NCI-H524 (cell line): ENCODE data around the gene ZCCHC2.

Source experiments
- DNase-seq, 2 experiments: peaks; one replicate each; lab custom pipeline; 2025; lab: John Stamatoyannopoulos, UW

The ZCCHC2 gene

DNA sequence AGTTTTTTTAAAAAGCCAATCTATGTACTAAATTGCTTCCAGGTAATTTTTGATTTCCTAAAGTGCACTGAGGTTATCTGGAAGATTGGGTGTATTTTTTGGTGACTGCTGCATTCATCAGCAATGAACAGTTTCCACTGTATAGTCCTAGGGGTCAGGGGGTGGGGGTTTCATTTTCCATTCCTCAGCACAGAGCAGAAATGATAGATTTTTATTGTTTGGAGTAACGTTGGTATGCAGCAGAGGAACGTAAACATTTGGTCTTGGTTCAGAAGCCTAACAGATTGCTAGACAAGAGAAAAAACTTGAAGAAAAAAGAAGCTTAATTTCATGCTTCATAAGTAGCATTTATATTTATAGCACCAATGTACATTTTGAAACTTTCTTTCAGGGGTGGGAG, 54.9 kb downstream of the ZCCHC2 start:
- DNase-seq = no peak

DNA sequence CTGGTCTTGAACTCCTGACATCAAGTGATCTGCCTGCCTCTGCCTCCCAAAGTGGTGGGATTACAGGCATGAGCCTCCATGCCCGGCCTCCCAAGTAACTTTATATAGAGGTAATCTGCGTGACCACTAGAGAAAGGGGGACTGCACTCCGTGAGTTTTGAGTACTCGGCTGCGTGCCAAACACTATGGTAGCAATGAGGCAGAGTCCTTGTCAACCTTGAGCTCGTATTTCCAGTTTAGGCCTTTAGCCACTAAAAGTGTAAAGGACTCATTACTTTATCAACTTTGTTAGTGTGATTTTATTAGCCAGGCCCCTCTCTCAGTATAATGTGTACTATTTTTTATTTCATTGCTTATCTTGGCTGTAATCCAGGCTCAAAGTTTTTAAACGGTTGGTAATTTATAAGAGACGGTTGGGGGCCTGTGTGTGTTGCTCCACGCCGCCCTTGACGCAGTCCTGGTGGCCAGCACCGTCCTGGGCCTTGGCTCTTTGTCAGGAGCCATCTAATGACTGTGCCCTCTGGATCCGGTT, 56.2 kb downstream of the ZCCHC2 start:
- no peak for DNase-seq

DNA sequence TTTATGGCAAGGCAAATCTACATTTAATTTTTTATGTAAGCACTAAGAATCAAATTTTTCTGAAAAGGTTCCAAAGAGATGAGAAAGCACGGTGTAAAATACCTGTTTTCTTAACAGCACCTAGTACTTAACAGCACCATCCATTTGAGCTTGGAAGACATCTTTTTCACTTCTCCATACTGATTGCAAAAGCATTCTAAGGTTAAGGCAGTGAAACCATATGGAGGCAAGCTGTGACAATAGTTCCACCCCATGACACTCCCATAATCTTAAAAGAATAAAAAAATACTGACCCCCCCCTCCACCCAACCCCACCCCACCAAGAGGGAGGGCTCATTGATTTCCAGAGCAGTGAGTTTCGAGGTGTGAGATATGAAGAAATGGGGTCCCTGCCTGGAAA, 60.6 kb downstream of the ZCCHC2 start:
- DNase-seq = no peak

DNA sequence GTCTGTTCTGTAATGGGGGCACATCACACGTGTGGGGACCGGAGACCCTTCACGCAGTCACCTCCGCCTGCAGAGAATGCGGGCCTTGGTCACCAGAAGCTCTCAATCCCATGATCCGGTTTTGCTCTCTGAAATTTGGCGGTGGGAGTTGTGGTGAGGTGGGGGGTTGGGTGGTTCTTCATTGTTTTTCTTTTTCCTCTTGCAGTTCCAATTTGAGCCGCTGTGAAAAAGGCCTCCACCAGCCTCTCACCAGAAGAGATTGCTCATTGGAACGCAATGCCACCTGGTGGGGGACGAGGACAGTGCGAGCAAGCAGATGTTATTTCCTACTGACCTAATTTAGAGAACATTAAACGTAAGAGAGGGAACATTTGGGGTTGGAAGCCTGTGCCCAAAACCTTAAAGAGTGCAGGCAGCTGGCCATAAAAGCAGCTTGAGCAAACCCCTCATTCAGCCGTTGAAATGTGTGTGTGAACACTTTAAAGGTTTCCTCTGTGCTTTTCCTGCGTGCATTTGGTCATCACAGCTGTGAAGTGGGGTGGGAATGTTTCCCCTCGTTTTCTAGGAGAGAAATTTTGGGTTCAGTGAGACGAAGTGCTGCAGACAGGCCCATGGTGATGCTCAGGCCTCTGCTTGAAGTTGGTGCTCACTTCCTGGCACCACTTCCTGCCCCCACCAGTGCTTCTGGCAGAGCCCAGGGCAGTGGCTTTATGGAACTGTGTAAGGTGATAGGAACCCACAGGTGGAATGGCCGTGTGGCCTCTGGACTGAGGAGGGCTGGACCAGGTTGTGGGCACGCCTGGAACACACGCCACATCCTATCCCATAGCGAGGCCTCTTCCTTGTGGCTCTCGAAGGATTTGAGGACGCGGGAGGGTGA, 61.7 kb downstream of the ZCCHC2 start:
- DNase-seq = peak; percentile 74 to 80

DNA sequence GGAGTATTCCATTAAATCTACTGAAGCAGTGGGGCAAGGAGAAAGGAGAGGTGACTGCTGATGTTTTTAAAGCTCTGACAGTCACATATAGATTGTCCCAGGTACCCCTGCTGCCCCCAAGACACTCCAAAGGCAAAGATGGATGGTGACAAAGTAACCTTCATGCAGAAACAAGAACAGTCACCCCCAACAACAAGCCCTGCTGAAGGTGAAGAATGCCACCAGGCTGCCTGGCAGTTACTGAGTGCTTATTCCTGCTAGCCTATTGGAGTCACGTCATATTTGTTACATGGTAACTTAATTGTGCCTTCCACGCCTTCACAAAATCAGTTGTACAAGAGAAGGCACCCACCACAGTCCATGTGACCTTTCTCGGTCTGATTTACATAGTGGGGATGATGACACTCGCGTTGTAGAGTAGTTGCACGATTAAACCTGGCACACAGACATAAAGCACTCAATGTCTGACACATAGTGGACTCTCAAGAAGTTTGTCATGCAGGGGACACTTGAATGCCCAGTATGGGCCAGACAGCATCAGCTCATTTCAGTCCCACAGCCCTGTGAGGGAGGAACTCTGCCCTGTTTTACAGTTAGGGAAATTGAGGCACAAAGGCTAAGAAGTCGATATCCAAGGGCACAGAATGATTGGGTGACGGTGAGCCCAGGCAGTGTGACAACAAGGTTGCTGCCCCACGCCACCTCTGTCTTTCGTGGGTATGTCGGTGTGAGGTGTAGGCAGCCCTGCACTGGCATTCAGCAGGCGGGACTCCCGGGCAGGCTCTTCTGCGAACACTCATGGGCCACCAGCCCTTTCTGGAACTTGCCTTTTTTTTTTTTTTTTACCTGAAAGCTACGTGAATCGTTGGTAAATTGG, 62.7 kb downstream of the ZCCHC2 start:
- no peak for DNase-seq

DNA sequence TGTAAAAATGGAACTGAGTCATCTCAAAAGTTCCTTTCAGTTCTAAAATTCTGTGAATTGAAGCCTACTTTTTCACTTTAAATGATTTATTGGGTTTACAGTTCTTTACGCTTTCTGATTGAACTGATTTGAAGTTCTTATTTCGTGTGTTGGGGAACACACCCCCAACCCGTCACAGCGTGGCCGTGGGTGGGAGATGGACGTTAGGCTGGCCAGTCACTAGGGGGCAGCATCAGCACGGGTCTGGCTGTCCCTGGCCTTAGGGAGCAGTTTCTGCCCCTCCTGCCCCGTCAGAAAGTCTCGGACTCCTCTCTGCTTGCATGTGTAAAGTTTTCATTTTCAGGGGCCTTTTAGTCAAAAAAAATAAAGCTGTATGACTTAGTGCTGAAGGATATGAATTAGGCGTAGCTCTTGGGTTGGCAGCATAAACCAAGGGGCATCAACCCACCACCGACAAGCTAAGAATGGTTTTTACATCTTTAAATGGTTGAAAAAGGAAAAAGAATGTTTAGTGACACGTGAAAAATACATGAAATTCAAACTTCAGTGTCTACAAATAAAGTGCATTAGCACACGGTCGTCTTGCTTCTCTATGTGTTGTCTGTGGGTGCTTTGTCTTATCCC, 63.4 kb downstream of the ZCCHC2 start:
- DNase-seq = peak; percentile 40 to 57

DNA sequence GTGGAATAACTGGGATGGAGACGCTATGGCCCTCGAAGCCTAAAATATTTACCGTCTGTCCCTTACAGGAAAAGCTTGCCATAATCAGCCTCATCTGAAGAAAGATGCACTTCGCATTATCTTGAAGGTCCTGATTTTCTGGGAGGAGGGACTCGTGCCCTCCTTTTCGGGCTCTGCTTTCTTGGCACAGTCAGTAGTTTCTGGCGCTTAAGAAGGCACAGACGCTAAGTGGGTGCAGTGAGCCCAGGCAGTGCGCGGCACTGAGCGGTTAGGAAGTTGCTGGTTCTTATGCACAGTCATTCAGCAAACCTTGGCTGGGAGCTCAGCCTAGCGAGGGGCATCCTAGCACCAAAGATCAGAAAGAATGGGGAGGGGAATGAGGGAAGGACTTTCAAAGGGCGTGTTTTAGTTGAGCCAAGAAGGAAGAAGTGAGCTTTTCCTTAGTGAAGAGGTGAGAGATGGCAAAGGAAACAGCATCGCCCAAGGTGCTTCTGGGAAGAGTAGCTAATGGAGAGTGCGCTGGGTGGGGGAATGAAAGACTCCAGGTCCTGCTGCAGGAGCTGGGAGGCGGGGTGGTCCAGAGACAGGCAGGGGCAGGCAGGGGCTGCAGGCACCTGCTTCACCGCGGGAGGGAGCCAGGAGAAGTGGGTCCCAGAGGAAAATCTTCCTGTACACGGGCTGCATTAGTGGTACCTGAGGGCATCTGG, 64.1 kb downstream of the ZCCHC2 start:
- DNase-seq = peak in 1 of 2 experiments; percentile 25

DNA sequence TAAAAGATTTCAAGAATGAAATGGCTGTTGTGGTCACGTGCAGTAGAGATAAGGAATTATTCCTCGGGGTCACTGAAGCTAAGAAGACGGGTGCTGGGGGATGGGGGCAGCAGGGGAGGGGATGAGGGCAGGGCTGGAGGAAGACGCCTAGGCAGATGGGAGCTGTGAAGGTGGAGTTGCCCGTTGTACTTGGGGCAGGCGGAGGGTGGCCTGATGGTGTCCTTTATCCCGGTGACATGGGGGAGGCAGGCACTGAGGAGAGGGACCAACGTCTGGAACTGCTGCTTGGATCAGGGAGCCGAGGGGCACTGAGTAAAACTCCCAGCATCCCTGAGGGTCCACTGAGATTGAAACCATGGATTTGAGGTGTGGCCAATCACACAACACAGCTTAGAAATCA, 64.9 kb downstream of the ZCCHC2 start:
- no peak for DNase-seq

DNA sequence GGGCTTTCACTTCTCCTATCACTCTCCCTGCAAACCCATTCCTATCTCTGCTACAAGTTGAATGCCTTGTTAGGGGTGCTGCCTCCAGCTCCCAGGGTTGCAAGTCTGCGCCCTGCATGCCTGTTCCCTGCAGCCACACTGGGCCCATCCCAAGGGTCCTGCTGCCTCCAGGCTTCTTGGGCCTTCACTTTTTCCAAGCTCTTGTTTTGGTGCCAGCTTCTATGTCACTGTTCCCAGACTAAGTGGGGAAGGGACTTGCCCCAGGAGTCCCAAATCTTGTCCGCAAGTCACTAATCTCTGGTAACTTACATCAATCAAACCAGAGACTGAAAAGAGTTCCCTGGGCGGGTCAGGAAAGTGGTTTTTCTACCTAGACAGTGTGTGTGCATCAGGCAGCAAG, 65.4 kb downstream of the ZCCHC2 start:
- no peak for DNase-seq

DNA sequence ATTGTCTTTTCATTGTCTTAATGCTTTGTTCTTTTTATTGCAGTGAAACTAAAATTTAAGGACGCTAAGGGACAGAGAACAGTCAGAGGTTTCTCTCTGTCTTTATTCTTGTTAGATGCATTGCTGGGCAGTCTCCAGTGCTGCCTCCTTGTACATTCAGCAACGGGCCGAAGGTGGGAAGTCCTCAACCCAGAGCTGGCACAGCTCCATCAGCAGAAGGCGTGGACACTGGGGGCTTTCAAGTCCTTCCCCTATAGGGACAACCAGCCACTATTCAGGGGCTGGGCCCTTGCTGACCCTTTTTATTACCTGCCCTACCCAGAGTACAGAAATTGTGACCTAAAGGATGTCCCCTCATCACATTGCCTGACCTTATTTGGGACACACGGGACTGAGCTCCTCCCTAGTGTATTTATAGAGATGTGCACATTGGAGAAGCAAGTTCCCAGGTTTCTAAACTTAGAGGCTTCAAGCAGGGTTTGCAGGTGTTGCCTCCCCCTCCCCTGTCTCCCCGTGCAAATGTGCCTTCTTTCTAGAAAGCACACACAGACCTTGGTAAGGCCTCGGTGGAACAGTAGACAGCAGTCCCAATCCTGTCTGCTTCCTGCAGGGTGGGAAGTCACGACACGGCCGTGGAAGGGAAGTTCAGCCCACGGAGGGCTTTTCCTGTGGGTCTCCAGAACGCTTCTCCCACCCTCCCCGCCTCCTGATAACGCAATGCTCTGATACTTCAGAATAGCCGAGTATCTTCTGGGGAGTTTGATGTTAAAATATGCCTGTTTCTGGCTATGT, 68.2 kb downstream of the ZCCHC2 start:
- DNase-seq = no peak

DNA sequence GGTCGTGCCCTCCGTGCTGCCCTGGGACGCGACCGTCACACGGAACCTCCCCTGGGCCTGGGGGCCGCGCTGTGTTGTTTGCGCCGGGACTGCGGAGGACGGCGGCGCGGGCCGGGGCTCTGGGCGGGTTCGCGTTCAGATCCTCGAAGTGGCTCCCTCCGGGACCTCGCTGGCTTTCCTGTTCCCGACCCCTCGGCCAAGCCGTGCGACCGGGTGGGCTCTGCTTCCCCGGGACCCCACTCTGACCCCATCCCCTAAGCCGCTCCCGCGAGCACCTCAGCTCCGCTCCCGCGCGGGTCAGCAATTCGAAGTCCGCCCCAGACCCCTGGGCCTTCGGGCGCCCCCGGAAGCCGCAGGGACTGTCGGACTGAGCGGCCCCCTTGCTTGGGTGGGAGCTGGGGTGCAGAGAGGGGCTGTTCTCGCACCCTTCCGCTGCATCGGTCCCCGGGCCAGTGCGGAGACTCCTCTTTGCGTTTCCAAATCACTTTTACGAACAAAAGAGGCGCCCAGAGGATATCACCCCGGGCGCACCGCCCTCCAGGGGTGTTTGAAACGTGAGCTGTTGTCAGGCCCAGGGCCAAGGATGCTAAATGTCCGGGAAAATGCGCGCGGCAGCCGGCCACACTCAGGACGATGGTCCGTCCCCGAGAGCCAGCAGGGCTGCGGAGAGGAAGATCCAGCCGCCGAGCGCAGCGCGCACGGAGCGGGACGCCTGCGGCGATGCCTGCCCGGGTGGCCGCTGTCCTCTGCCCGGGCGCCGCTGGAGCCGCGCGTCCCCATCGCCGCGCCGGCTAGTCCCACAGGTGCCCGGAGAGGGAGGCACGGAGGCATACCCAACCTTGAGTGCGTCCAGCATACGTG, 73.5 kb downstream of the ZCCHC2 start:
- peak in 1 of 2 experiments; percentile 16 for DNase-seq

DNA sequence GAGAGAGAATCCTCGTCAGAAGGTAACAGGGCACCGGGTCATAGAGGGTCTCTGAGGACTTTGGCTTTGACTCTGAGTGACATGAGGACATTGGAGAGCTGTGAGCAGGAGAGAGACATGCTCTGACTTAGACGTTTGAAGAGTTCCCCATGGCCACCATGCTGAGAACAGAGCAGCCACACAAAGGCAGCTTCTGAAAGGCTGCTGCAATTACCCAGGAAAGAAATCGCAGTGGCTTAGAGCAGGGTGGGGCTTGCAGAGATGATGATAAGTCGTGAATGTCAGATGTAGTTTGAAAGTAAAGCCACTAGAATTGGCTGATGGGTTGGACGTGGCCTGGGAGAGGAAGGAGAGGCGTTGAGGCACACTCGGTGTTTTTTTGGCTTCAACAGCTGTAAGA, 79.0 kb downstream of the ZCCHC2 start:
- DNase-seq = no peak

DNA sequence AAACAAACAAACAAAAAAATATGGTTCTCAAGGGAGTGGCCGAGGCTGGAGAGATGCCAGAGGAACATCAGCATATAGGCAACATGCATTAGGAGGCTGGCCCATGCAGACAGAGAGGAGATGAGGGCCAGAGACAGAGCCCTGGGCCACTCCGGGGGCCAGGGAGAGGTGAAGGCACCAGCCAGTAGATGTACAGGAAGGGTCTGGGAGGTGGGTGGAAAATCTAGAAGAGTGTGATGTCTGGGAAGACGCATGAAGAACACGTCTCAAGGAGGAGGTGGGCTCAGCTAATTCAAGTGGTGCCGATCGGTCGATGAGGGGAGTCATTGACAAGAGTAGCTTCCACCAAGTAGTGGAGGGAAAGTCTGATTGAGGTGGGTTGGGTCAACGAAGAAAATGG, 79.9 kb downstream of the ZCCHC2 start:
- DNase-seq = no peak

DNA sequence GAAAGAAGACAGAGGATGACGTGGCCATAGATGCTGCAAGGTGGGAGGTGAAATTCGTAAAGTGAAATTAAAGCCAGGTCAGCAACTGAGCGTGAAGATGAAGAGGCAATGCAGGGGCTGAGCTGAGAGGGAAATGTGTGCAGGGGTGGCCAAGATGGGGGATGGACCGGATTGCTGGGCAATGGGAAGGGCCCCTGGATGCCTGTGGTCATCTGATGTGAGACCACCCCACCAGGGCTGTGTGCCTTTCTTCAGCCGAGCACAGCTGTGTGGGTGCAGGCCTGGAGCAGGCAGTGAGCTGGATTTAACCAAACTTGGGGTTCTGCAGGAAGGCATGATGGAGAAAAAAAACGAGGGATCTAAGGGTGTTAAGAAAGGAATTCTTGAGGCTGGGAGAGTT, 80.4 kb downstream of the ZCCHC2 start:
- no peak for DNase-seq

DNA sequence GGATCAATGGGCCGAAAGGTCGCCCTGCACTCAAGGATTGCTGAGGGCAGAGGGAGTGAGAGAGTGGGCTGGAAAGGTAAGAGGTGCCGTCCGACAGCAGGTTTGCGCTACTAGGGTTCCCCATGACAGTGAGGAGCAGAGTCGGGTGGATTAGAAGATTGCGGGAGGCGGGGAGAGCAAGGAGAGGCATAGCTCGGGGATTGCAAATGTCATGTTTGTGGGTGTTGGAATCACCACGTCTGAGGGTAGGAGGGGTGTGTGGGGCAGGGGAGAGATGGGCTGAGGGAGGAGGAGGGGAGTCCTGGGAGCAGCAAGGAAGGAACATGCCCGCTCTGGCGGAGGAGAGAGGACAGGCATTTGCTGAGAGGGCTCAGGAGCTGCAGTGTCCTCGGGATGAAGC, 81.2 kb downstream of the ZCCHC2 start:
- no peak for DNase-seq

DNA sequence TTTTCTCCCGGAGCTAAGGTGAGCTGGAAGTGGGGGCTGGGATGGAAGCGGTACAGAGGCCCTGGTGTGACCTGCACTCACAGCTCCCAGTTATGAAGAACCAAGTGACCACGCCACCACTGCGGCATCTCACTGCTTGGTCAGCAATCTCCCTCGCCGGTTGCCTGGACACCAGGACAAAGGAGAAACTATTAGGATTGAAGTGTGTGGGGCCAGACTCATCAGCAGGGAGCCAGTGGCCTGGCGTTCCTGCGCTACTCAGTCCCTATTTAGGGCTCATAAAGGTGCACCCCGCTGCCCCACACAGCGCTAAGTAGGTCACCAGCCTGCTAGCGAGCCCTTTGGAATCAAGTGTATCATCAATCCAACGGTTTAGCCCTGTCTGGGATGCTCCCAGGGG, 82.9 kb downstream of the ZCCHC2 start:
- no peak for DNase-seq

DNA sequence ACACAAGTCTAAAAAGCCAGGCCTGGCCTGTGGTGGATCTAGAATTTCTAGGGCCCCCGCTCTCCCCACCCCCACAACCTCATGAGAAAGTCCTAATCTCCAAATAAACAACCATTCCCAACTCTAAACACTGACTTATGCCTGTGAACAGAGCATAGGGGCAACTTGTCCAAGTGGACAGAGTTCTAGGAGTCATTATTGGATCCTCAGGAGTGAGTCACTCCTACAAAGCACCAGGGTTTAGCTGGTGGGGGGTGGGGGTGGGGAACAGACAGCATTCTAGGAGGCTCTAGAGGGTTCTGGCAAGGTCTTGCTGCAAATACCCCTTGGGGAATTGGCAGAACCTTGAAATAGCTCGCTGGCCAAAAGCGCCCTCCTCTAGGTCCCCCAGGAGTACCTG, 83.3 kb downstream of the ZCCHC2 start:
- DNase-seq = no peak

DNA sequence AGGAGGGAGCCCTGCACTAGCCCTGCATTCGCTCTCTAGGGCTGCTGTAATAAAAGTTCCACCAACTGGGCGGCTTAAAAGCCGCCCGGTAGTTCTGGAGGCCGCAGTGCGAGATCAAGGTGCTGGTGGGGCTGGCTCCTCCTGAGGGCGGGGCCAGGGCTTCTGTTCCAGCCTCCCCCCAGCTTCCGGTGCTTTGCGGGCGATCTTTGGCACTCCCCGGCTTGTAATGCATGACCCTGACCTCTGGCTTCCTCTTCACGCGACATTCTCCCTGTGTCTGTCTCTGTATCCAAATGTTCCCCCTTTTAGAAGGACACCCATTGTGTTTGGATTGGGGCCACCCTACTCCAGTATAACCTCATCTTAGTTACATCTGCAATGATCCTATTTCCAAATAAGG, 84.5 kb downstream of the ZCCHC2 start:
- no peak for DNase-seq

DNA sequence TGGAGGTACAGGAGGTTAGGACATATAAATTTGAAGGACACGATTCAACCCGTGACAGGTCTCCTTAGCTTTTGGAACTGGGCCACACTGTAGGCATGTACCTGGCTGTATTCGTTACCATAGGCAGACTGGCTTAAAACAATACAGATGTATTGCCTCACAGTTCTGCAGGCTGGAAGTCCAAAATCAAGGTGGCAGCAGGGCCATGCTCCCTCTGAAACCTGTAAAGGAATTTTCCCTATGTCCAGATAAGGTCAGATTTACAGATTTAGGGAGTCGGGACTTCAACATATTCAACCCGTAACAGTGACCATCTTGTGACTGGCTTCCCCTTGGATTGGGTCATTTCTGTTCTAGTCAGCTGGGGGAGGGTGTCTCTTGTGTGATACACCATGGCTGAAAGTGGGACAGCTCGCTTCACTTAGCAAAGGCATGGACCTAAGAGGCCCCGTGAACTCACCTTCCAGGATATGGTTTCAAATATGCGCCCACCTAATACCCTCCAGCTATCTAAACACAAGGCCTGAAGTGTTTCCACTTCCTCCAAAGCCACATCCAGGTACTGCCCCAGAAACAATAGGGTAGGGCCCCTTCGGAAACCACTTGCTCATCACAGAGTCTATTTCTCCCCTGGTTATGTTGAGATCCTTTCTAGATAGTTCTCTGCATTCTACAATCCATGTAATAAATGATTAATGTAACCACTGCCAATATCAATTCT, 85.0 kb downstream of the ZCCHC2 start:
- DNase-seq = no peak
